GM19043 (cell line): ENCODE measurements around the gene TMEM45A.
"Not testable (repeated sequence)": the region's sequence is repeated elsewhere in the genome, so short reads cannot be mapped to it uniquely, and the experiment has no call there.

ENCODE experiments used
- ATAC-seq: cut with Tn5 transposase; IDR thresholded peaks from one replicate; pipeline ENCODE4 v1.9.1; 2021; ENCODE audit warnings: low read depth; ENCODE audit not compliant: unreplicated experiment

TMEM45A gene, protein sequence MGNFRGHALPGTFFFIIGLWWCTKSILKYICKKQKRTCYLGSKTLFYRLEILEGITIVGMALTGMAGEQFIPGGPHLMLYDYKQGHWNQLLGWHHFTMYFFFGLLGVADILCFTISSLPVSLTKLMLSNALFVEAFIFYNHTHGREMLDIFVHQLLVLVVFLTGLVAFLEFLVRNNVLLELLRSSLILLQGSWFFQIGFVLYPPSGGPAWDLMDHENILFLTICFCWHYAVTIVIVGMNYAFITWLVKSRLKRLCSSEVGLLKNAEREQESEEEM

DNA sequence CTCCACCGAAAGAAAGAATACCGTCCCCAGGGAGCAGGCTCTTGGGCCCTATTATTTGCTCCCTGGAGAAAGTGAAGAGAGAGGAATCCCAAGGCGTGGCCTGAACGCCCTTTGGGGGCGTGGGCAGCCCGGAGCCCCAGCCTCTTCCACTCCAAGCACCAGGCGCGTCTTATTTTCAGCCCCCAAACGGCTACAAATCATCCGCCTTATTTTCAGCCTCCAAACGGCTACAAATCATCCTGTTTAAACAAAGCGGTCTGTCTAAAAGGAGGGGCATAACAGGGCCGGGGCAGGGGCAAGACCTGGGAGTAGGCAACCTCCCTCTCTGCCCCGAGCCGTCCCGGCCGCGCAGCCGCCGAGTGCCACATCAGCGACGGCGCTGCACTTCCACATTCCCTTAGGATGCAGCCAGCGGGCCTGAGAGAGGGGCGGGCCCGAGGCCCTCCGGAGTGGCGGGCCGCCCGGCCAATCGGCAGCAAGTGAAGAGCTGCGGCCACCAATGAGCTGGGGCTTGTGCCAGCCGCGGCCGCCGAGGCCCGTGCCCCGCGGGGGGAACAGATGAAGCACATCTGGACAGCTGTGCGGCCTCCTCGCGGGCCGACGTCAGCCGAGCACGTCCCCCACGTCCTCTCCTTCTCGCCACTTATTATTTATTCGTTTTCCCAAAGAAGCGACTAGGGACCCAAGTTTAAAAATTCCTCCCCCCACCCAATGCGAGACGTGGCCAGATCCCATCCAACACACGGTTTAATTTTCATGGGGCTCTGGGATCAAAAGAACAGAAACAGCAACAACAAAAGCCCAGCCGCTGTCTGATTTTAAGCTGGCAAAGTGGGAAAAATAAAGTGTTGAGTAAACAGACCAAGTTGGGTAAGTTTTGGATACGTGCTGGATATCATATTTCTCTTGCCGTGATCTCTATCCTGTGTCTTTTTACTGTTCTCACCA is at the start of gene TMEM45A:
TMEM45A (plus strand) TSS at position 561 of the 948 bp plus-strand sequence. CDS start 62,593 bp downstream, outside the sequence.
- ATAC-seq = peak; percentile 96

DNA sequence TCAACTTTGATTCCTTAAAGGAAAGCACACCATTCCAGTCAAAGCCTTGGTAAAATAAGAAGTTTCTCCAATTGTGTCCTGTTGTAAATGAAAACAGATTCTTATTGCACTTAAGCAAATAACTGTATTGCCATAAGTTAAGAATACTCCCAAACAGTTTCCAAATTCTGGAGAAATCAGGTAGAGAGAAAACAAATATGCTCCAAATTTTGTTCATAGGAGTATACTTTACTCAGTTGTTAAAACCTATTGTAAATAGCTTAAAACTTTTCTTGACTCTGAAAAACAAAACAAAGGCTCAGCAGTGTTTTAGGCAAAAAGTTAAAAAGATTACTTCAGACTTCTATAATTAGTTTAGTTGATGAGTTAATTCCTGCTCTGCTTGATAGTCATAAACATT is 48.7 kb upstream of the TMEM45A start:
- ATAC-seq = no peak

DNA sequence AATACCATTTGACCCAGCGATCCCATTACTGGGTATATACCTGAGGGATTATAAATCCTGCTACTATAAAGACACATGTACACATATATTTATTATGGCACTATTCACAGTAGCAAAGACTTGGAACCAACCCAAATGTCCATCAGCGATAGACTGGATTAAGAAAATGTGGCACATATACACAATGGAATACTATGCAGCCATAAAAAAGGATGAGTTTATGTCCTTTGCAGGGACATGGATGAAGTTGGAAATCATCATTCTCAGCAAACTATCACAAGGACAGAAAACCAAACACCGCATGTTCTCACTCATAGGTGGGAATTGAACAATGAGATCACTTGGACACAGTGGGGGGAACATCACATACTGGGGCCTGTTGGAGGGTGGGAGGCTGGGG is 45.4 kb upstream of the TMEM45A start:
- ATAC-seq = not testable (repeated sequence)

DNA sequence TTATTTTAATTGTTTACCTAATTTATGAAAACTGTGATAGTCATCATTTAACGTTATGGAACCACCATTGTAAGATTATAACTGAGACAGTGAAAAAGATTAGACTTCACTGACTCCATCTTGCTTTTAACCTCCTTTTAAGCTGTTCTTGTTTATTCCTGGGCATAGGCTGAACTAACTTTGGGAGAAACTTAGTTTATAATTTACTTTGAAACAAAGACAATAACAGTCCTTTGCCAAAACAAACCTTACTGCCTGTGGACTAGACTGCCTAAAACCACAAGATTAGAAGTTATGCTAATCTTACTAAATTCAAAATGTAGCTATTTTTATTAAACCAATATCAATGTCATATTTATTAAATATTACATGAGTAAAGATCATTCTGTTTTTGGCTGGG is 44.3 kb upstream of the TMEM45A start:
- ATAC-seq = no peak

DNA sequence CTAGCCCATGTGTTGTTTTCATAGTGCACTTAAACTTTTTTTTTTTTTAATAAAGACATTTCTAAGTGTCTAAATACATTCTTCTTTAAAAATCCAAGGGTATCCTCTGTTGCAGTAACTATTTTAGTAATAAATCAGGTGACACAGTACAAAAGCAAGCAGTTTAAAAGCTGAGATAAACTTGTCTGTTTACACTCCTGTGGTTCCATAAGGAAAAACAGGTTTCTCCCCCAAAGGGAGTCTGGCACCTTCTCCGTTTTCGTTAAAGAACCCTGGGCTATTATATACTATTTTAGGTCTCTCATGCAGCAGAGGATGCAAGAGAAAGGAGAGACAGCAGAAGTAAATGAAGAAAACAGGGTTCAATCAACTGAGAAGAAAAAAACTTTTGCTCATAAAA is 43.2 kb upstream of the TMEM45A start:
- no peak for ATAC-seq

DNA sequence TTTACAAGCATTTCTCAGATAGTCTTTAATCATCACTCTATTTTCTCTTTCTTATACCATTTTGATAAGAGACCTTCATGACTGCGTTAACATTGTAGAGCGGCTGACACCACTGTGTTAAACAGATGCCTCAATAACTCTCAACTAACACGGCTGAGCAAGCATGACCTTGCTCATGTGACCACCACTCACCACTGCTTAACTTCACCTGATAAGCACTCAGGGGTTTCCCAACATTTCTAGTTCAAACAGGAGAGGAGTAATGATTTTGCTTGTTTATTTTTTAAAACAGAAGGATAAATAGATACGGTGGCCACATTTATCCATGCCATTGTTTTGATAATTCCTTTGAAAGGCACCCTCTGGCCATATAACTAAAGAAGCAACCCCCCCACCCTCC is 37.7 kb upstream of the TMEM45A start:
- no peak for ATAC-seq

DNA sequence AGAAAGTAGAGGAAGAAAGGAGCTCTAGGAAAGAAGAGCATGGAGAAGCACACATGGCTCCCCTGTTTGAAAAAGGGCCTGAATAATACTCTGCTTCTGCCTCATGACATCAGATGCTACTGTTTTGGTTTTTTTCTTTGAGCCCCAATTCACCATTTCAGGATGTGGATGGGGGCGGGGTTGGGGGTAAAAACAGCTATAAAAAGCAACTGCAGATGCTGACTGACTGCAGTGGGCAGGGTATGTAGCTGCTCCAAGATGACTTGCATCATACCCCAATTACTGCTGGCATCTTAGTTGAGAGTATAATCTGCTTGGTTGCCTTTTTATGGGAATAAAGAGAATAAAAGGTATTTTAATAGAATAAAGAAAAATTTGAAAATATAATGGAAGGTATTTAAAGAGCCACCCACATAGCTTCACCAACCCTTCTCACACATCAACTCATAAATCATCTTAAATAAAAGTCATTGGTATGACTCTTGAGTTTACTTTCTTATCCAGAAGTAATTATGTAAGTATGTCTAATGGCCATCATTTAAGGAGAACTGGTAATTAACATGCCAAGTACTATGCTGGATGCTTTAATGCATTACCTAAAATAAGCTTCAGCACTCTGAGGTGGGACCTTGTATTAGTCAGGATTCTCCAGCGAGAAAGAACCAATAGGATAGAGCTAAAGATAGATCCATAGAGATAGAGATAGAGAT is 36.4 kb upstream of the TMEM45A start:
- no peak for ATAC-seq

DNA sequence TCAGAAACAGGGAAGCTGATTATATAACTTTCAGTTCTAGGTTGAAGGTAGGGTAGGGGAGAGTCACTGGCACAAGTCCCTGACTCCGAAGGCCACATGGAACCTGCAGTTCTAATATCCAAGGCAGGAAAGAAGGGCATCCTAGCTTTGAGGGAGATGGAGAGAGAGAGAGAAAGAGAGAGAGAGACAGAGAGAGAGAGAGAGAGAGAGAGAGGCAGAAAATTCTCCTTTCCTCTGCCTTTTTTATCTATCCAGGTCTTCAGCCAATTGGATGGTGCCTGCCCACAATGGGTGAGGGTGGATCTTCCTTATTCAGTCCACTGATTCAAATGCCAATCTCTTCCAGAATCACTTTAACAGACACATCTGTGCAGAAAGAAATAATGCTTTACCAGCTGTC is 35.7 kb upstream of the TMEM45A start:
- ATAC-seq = no peak

DNA sequence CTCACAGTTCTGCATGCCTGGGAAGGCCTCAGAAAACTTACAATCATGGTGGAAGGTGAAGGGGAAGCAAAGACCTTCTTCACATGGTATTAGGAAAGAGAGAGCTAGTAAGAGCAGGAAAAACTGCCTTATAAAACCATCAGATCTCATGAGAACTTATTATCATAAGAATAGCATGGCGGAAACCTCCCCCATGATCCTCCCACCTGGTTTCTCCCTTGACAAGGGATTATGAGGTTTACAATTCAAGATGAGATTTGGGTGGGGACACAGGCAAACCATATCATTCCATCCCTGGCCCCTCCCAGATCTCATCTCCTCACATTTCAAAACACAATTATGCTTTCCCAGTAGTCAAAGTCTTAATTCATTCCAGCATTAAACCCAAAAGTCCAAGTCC is 34.6 kb upstream of the TMEM45A start:
- no peak for ATAC-seq

DNA sequence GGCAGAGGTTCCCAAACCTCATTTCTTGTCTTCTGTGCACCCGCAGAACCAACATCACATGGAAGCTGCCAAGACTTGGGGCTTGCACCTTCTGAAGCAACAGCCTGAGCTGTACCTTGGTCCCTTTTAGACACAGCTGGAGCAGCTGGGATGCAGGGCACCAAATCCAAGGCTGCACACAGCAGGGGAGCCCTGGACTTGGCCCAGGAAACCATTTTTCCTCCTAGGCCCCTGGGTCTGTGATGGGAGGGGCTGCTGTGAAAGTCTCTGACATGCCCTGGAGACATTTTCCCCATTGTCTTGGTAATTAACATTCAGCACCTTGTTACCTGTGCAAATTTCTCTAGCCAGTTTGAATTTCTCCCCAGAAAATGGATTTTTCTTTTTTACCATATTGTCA is 33.6 kb upstream of the TMEM45A start:
- ATAC-seq = no peak

DNA sequence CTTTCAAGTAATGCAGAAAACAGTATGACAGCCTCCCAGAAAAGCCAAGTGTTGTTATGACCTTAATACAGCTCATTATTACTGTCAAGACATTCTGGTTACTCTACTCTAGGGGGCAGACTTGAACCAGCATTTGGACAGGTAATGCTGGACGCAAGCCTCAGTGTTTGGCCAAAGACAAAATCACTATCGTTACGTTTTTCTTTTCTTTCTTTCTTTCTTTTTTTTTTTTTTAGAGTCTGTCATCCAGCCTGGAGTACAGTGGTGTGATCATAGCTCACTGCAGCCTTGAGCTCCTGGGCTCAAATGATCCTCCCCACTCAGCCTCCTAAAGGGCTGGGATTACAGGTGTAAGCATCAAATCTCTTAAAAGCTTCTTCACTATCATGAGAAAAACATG is 29.4 kb upstream of the TMEM45A start:
- ATAC-seq = peak; percentile 83

DNA sequence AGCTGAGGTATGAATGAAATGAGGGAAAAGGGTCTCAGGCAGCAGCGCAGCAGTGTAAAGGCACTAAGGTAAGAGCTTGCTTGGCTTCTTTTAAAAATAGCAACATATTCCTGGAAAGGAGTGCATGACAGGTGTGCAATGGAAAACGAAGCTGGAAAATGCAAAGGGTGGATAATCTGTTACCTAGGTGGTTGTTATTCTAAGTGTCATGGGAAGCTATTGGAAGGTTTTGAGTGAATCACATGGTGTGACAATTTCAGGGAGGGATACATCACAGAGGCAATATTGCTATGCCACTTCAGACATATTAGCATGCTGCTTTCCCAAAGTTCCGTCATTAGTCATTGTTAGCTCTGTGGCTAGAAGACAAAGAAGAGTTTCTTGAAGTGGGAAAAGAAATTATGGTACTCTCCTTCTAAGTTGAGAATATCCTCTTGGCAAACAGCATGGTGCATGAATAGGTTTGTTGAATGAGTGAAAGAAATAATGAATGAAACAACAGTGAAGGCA is 28.7 kb upstream of the TMEM45A start:
- ATAC-seq = no peak

DNA sequence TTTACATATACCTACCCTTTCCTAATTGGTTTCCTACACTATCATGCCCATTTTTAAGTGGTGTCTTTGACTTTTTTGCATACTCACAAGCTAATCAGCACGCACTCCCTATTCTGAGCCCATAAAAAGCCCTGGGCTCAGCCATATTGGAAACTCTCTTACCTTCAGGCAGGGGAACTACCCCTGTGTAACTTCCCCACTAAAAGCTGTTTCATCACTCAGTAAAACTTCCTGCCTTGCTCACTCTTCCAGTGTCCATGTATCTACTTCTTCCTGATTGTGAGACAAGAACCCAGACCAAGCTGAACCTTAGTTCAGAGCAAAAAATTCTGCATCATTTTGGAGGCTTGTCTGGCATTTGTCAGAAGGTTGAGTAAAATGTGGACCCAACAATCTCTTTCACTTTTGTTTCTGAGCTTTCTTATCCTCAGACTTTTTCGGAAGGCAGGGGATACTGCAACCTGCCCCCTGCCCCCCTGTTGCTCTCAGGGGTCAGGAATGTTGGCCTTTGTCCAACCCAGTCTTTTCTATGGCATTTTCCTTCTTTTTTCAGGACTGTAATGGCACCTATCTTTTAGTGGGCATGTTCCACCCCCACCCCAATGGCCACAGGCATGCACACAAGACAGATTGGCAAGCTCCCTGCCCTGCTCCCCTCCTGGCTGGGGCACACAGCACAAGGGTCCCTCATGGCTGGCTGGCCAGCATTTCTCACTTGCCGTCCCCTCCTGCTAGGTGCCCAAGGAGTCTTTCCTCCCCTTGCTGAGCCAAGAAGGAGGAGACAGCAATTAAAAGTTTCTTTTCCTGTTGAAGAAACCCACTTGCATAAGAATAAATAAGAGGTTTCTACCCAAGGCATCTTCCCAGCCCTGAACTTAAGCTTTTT is 26.3 kb upstream of the TMEM45A start:
- ATAC-seq = peak; percentile 42

DNA sequence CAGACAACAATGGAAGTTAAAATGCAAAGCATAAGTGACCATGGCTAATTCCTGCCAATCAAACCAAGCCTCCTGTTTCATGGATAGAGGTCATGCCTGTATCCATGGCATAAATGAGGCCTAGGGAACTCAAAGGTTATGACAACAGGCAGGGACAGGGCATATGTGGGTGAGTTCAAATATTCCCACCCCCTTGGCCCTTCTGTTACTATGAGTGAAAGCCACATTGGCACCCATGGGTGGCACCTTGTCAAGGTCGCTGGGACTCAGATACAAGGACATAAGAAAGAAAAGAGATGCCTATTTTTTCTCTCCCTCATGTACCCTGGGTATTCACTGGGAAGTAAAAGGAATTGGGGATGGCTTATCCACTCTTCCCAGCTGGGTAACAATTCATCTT is 25.3 kb upstream of the TMEM45A start:
- no peak for ATAC-seq

DNA sequence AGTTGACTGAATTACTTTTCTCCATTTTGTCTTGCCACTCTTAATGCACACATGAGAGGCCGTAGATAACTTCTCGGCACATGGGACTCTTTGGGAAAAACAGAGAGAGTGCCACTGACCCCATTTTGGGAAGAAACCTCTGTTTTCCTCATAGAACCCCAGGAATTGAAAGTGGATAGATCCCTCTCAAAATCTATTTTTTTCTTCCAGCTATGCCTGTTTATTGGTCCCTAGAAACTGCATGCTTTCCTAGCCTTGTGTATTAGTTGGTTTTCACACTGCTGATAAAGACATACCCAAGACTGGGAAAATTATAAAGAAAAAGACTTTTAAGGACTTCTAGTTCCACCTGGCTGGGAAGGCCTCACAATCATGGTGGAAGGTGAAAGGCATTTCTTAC is 23.7 kb upstream of the TMEM45A start:
- no peak for ATAC-seq

DNA sequence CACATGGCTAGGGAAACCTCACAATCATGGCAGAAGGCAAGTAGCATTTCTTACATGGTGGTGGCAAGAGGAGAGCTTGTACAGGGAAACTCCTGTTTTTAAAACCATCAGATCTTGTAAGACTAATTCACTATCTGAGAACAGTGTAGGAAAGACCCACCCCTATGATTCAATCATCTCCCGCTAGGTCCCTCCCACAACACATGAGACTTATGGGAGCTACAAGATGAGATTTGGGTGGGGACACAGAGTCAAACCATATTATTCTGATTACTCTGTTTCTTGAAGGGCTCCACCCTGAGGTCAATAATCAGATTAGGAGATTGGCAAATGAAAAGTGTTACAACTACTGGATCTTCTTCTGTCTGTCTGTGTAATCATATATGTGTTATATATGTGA is 21.5 kb upstream of the TMEM45A start:
- ATAC-seq = no peak

DNA sequence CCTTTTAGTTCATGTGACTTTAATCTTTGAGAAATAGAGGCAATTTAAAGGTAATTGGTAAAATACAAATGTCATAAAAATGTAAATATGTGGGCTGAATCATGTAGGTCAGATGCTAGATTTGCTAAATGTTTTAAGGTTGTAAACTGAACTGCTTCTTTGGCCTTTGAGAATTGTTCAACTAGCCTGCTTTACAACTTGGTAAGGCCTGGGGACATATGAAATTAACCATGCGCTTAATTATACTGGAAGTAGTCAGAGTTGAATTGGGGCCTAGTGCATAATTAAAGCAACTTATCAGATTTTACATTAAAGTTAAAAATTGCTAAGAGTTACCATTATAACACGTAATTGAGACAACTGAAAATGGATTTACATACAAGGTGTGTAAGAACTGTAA is 21.0 kb upstream of the TMEM45A start:
- no peak for ATAC-seq

DNA sequence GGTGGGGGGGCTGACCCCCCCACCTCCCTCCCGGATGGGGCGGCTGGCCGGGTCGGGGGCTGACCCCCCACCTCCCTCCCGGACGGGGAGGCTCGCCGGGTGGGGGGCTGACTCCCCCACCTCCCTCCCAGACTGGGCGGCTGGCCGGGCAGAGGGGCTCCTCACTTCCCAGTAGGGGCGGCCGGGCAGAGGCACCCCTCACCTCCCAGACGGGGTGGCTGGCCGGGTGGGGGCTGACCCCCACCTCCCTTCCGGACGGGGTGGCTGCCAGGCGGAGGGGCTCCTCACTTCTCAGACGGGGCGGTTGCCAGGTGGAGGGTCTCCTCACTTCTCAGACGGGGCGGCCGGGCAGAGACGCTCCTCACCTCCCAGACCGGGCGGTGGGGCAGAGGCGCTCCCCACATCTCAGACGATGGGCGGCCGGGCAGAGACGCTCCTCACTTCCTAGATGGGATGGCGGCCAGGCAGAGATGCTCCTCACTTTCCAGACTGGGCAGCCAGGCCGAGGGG is 14.5 kb upstream of the TMEM45A start:
- not testable (repeated sequence) for ATAC-seq

DNA sequence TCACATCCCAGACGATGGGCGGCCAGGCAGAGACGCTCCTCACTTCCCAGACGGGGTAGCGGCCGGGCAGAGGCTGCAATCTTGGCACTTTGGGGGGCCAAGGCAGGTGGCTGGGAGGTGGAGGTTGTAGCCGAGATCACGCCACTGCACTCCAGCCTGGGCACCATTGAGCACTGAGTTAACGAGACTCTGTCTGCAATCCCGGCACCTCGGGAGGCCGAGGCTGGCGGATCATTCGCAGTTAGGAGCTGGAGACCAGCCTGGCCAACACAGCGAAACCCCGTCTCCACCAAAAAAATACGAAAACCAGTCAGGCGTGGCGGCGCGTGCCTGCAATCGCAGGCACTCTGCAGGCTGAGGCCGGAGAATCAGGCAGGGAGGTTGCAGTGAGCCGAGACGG is 13.9 kb upstream of the TMEM45A start:
- ATAC-seq = not testable (repeated sequence)

DNA sequence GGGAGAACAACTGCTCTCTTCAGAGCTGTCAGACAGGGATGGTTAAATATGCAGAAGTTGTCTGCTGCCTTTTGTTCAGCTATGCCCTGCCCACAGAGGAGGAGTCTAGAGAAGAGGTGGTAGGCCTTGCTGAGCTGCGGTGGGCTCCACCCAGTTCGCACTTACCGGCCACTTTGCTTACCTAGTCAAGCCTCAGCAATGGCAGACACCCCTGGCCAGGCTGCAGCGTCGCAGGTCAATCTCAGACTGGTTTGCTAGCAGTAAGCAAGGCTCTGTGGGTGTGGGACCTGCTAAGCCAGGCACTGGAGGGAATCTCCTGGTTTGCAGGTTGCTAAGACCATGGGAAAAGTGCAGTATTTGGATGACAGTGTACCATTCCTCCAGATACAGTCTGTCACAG is 12.3 kb upstream of the TMEM45A start:
- ATAC-seq = no peak
